Naive thymus-derived CD4-positive, alpha-beta T cell (primary cell): Measurements from ENCODE around the gene IFT122. TPM values are rescaled to one million over a fixed set of nuclear protein-coding genes. Genes with fewer than 3 reads are reported as not detected.
A peak's percentile ranks its signal among the peaks of the same experiment; 100 is the strongest.
"Not testable (repeated sequence)": the region's sequence is repeated elsewhere in the genome, so short reads cannot be mapped to it uniquely, and the experiment has no call there.

ENCODE experiments used
- ATAC-seq: fragments of 150-1000 bp; cut with Tn5 transposase; 2 replicates; pipeline ENCODE4 v1.10.0; 2021; ENCODE audit warnings: mild to moderate bottlenecking, moderate library complexity
- CTCF ChIA-PET: fragments of 350-600 bp; sonication (Branson Sonifier 250); formaldehyde crosslinking; loops from one replicate; lab custom pipeline; 2021; ENCODE audit warnings: antibody characterized with exemption; lab: Charles Lee
- POLR2A ChIA-PET: fragments of 350-600 bp; sonication (Branson Sonifier 250); formaldehyde crosslinking; loops from one replicate; lab custom pipeline; 2021; ENCODE audit warnings: antibody characterized with exemption, inconsistent platforms; lab: Charles Lee
- DNase-seq, 9 donors: peaks; one replicate each; pipeline versions ENCODE4 v3.0.0 to v3.0.0-alpha.2; 2020 to 2022; ENCODE audit warnings: mixed read lengths in 1 of 9
- H3K27ac ChIP-seq: one replicate; pipeline ENCODE4 v1.7.0; 2013; ENCODE audit warnings: mild to moderate bottlenecking, low read depth, low read length, moderate library complexity
- H3K27me3 ChIP-seq, 2 donors: one replicate each; pipeline ENCODE4 v1.7.0; 2013; ENCODE audit warnings: low read length in 2 of 2, mild to moderate bottlenecking in 2 of 2, moderate library complexity in 2 of 2; ENCODE audit not compliant: control insufficient read depth in 2 of 2, insufficient read depth in 2 of 2
- H3K36me3 ChIP-seq, 3 experiments: 1 replicate in 2 of 3; 2 replicates in 1 of 3; pipeline ENCODE4 v1.7.0; 2013; ENCODE audit warnings: low read length in 3 of 3, mild to moderate bottlenecking in 3 of 3, moderate library complexity in 1 of 3; ENCODE audit not compliant: insufficient read depth in 3 of 3, control insufficient read depth in 2 of 3
- H3K4me1 ChIP-seq, 2 donors: one replicate each; pipeline ENCODE4 v1.7.0; 2013; ENCODE audit warnings: low read length in 2 of 2, mild to moderate bottlenecking in 2 of 2, moderate library complexity in 1 of 2; ENCODE audit not compliant: control insufficient read depth in 2 of 2, insufficient read depth in 2 of 2
- H3K4me3 ChIP-seq: 2 replicates; pipeline ENCODE4 v1.7.0; 2013; ENCODE audit warnings: mild to moderate bottlenecking, low read length
- H3K9me3 ChIP-seq, 3 experiments: 1 replicate in 2 of 3; 2 replicates in 1 of 3; pipeline ENCODE4 v1.7.0; 2013; ENCODE audit warnings: low read length in 3 of 3; ENCODE audit not compliant: control insufficient read depth in 2 of 3
- H3K27ac Mint-ChIP-seq, 9 donors: one replicate each; pipeline ENCODE4 v1.8.0; 2020 to 2022; ENCODE audit warnings: mixed read lengths in 9 of 9, mild to moderate bottlenecking in 8 of 9, moderate library complexity in 5 of 9, inconsistent platforms in 2 of 9
- H3K27me3 Mint-ChIP-seq, 5 donors: one replicate each; pipeline ENCODE4 v1.8.0; 2021 to 2022; ENCODE audit warnings: mixed read lengths in 5 of 5, mild to moderate bottlenecking in 1 of 5
- H3K36me3 Mint-ChIP-seq, 5 donors: one replicate each; pipeline ENCODE4 v1.8.0; 2020 to 2022; ENCODE audit warnings: mixed read lengths in 5 of 5, mild to moderate bottlenecking in 3 of 5, inconsistent platforms in 1 of 5
- H3K4me1 Mint-ChIP-seq, 7 donors: one replicate each; pipeline ENCODE4 v1.8.0; 2020 to 2022; ENCODE audit warnings: mixed read lengths in 7 of 7, mild to moderate bottlenecking in 3 of 7, inconsistent platforms in 1 of 7
- H3K4me3 Mint-ChIP-seq, 10 donors: one replicate each; pipeline ENCODE4 v1.8.0; 2020 to 2022; ENCODE audit warnings: mild to moderate bottlenecking in 10 of 10, mixed read lengths in 10 of 10, moderate library complexity in 6 of 10, inconsistent platforms in 2 of 10
- H3K9me3 Mint-ChIP-seq, 11 donors: one replicate each; pipeline ENCODE4 v1.8.0; 2020 to 2022; ENCODE audit warnings: mixed read lengths in 11 of 11, mild to moderate bottlenecking in 4 of 11, inconsistent platforms in 1 of 11, moderate library complexity in 1 of 11
- intact Hi-C, 2 donors: fragments of 100-400 bp; cut with micrococcal nuclease; formaldehyde crosslinking; loops; one replicate each; pipeline ENCODE4 v1.15.1; 2023
- polyA plus RNA-seq, 2 donors: library from polyadenylated mRNA; unstranded; fragments of 300-500 nt; fragmentation: Illumina TruSeq; gene quantifications; one replicate each; pipeline ENCODE4 v1.2.3, GENCODE V29; 2021
- total RNA-seq, 6 experiments: library from RNA in 5 of 6; stranded (reverse) in 5 of 6; gene quantifications; 1 replicate in 5 of 6; 2 replicates in 1 of 6; pipeline ENCODE4 v1.2.3 and lab custom pipeline; 2021 to 2026

Gene IFT122
- total and polyA plus RNA-seq, 7 experiments from 2014 or later: 3.3 to 25.2 (median 17.7) TPM

- peaks cover 1 to 12% (median 2%) of the 10 kb centered on the region in 7 donors for H3K4me1 Mint-ChIP-seq
- peaks cover 0 to 32% (median 16%) of the 10 kb centered on the region in 5 donors for H3K36me3 Mint-ChIP-seq
- H3K27ac Mint-ChIP-seq: no peak overlapping the region
- intact Hi-C loops: no loop called here
- ChIA-PET CTCF (no interaction called here), POLR2A (no interaction called here)
- no peak overlapping the region for H3K4me3 Mint-ChIP-seq
- Histone ChIP-seq H3K36me3 (peaks cover 0 to 9% (median 7%) of the 10 kb centered on the region in 3 experiments), H3K4me1 (peaks cover 0 to under 1% of the 10 kb centered on the region in 2 donors), H3K4me3 (no peak overlapping the region), H3K9me3 (no peaks in the 10 kb centered on the region), H3K27ac (no peak overlapping the region), H3K27me3 (no peaks in the 10 kb centered on the region)
- no peaks in the 10 kb centered on the region for H3K27me3 Mint-ChIP-seq
- DNase-seq: no peak
- ATAC-seq: no peak
- H3K9me3 Mint-ChIP-seq: no peaks in the 10 kb centered on the region
Observed at GRCh38 chr3:129476586-129476985, 36.6 kb downstream of the IFT122 start.

GRCh38 chr3:129481225-129481765 lies 41.3 kb downstream of the IFT122 start:
- H3K4me3 ChIP-seq, ATAC-seq, H3K27me3 Mint-ChIP-seq, H3K9me3 ChIP-seq, intact Hi-C loops, H3K9me3 Mint-ChIP-seq, H3K27me3 ChIP-seq: not testable (repeated sequence)
- Histone ChIP-seq H3K4me1 (peaks cover 0 to 12% of the 10 kb centered on the region in 2 donors), H3K36me3 (peaks cover 0 to 13% (median 7%) of the 10 kb centered on the region in 3 experiments), H3K27ac (peak overlapping the region; percentile 67)
- Mint-ChIP-seq H3K4me1 (peaks cover 7 to 28% (median 10%) of the 10 kb centered on the region in 7 donors), H3K27ac (peak overlapping the region; percentile 84 to 99 (median 95)), H3K36me3 (peaks cover 6 to 37% (median 12%) of the 10 kb centered on the region in 5 donors), H3K4me3 (peak overlapping the region in 7 of 10 donors; percentile 35 to 66 (median 62))
- ChIA-PET POLR2A (interaction anchor here (0.6 to 1.3 kb wide), 3 partner anchors 40 to 801 kb away, joined by 3 to 4 read pairs (median 3); partner anchors contain the start of gene IFT122), CTCF (interaction anchor here (0.5 to 1.1 kb wide), 3 partner anchors 9 to 1549 kb away, joined by 3 to 4 read pairs (median 3); no protein-coding TSS in a partner anchor)
- DNase-seq: peak in 1 of 9 donors; percentile 7

- H3K36me3 ChIP-seq: peaks cover 0 to 10% (median 5%) of the 10 kb centered on the region in 3 experiments
- peaks cover 0 to 12% of the 10 kb centered on the region in 2 donors for H3K4me1 ChIP-seq
- H3K27me3 ChIP-seq: no peaks in the 10 kb centered on the region
- Mint-ChIP-seq H3K36me3 (peaks cover 6 to 31% (median 15%) of the 10 kb centered on the region in 5 donors), H3K27ac (peak overlapping the region; percentile 84 to 99 (median 95)), H3K27me3 (no peaks in the 10 kb centered on the region), H3K9me3 (no peaks in the 10 kb centered on the region), H3K4me3 (peak overlapping the region in 9 of 10 donors; percentile 3 to 66 (median 61)), H3K4me1 (peaks cover 9 to 28% (median 10%) of the 10 kb centered on the region in 7 donors)
- DNase-seq (peak in 8 of 9 donors; percentile 11 to 89 (median 84)), ATAC-seq (peak; percentile 93)
- POLR2A ChIA-PET: interaction anchor here (0.6 to 1.3 kb wide), 3 partner anchors 14 to 41 kb away, joined by 3 to 4 read pairs (median 3); partner anchors contain the start of gene IFT122
- no peaks in the 10 kb centered on the region for H3K9me3 ChIP-seq
- H3K4me3 ChIP-seq: no peak overlapping the region
- H3K27ac ChIP-seq: peak overlapping the region; percentile 67
- intact Hi-C loops: loop anchor here in 1 of 2 donors (1.0 kb wide), 1 partner anchor 42 kb away; the partner anchor contains the start of gene IFT122
- CTCF ChIA-PET: interaction anchor here (1.1 kb wide), 1 partner anchor 9 kb away, joined by 4 read pairs; no protein-coding TSS in a partner anchor
Observed at GRCh38 chr3:129481766-129482332, 41.8 kb downstream of the IFT122 start.

GRCh38 chr3:129482721-129483120 lies 42.7 kb downstream of the IFT122 start:
- Mint-ChIP-seq H3K4me3 (no peak overlapping the region), H3K27me3 (no peaks in the 10 kb centered on the region), H3K36me3 (peaks cover 6 to 25% (median 13%) of the 10 kb centered on the region in 5 donors), H3K9me3 (no peaks in the 10 kb centered on the region), H3K27ac (peak overlapping the region; percentile 42 to 99 (median 90)), H3K4me1 (peaks cover 9 to 28% (median 10%) of the 10 kb centered on the region in 7 donors)
- no peak for DNase-seq
- H3K4me3 ChIP-seq: no peak overlapping the region
- H3K4me1 ChIP-seq: peaks cover 0 to 12% of the 10 kb centered on the region in 2 donors
- peaks cover 0 to 8% (median 3%) of the 10 kb centered on the region in 3 experiments for H3K36me3 ChIP-seq
- H3K27ac ChIP-seq: no peak overlapping the region
- CTCF ChIA-PET: no interaction called here
- no peaks in the 10 kb centered on the region for H3K27me3 ChIP-seq
- no peak for ATAC-seq
- POLR2A ChIA-PET: no interaction called here
- H3K9me3 ChIP-seq: no peaks in the 10 kb centered on the region
- intact Hi-C loops: loop anchor here in 1 of 2 donors (1.0 kb wide), 1 partner anchor 42 kb away; the partner anchor contains the start of gene IFT122

- Mint-ChIP-seq H3K27ac (peak overlapping the region in 3 of 9 donors; percentile 22 to 60 (median 46)), H3K9me3 (no peaks in the 10 kb centered on the region), H3K27me3 (no peaks in the 10 kb centered on the region), H3K4me3 (no peak overlapping the region), H3K4me1 (peaks cover 9 to 28% (median 10%) of the 10 kb centered on the region in 7 donors), H3K36me3 (peaks cover 6 to 22% (median 9%) of the 10 kb centered on the region in 5 donors)
- DNase-seq: no peak
- intact Hi-C loops: no loop called here
- Histone ChIP-seq H3K27ac (no peak overlapping the region), H3K27me3 (no peaks in the 10 kb centered on the region), H3K4me1 (peaks cover 0 to 12% of the 10 kb centered on the region in 2 donors), H3K4me3 (no peak overlapping the region), H3K9me3 (no peaks in the 10 kb centered on the region), H3K36me3 (peaks cover 0 to 4% (median 0%) of the 10 kb centered on the region in 3 experiments)
- ChIA-PET POLR2A (no interaction called here), CTCF (no interaction called here)
- no peak for ATAC-seq
Observed at GRCh38 chr3:129483870-129484269, 43.8 kb downstream of the IFT122 start.

GRCh38 chr3:129485146-129485545 lies 45.1 kb downstream of the IFT122 start:
- ATAC-seq, H3K4me3 ChIP-seq, H3K9me3 ChIP-seq, H3K9me3 Mint-ChIP-seq, H3K27ac ChIP-seq, H3K27me3 ChIP-seq, H3K27me3 Mint-ChIP-seq, POLR2A ChIA-PET, H3K36me3 ChIP-seq, intact Hi-C loops, DNase-seq, H3K4me3 Mint-ChIP-seq: not testable (repeated sequence)
- Mint-ChIP-seq H3K36me3 (peaks cover 6 to 24% (median 9%) of the 10 kb centered on the region in 5 donors), H3K27ac (peak overlapping the region in 1 of 9 donors; percentile 60), H3K4me1 (peaks cover 9 to 28% (median 11%) of the 10 kb centered on the region in 7 donors)
- H3K4me1 ChIP-seq: peaks cover 0 to 12% of the 10 kb centered on the region in 2 donors
- CTCF ChIA-PET: interaction anchor here (1.5 kb wide), 1 partner anchor 10 kb away, joined by 5 read pairs; no protein-coding TSS in a partner anchor
